Measurements from ENCODE around the gene CTRB2.
"Not testable (repeated sequence)": the region's sequence is repeated elsewhere in the genome, so short reads cannot be mapped to it uniquely, and the experiment has no call there.

DNA sequence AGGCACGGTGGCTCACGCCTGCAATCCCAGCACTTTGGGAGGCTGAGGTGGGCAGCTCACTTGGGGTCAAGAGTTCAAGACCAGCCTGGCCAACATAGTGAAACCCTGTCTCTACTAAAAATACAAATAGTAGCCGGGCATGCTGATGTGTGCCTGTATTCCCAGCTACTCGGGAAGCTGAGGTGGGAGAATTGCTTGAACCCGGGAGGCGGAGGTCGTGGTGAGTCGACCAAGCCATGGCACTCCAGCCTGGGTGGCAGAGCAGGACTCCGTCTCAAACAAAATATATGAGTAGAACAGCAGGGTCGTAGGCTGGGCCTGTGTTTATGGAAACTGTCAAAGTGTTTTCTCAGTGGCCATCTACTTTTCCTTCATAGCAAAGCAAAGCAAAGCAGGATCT, 4.3 kb upstream of the CTRB2 start:
- TF ChIP-seq, protein P1, sequence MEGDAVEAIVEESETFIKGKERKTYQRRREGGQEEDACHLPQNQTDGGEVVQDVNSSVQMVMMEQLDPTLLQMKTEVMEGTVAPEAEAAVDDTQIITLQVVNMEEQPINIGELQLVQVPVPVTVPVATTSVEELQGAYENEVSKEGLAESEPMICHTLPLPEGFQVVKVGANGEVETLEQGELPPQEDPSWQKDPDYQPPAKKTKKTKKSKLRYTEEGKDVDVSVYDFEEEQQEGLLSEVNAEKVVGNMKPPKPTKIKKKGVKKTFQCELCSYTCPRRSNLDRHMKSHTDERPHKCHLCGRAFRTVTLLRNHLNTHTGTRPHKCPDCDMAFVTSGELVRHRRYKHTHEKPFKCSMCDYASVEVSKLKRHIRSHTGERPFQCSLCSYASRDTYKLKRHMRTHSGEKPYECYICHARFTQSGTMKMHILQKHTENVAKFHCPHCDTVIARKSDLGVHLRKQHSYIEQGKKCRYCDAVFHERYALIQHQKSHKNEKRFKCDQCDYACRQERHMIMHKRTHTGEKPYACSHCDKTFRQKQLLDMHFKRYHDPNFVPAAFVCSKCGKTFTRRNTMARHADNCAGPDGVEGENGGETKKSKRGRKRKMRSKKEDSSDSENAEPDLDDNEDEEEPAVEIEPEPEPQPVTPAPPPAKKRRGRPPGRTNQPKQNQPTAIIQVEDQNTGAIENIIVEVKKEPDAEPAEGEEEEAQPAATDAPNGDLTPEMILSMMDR (IDR thresholded peaks at IDR 0.05; ENCODE audit: control extremely low read depth in 1 of 3, insufficient read depth in 1 of 3, low read depth in 1 of 3, low read length in 3 of 3): not testable (repeated sequence)
- TF ChIP-seq, protein P2, sequence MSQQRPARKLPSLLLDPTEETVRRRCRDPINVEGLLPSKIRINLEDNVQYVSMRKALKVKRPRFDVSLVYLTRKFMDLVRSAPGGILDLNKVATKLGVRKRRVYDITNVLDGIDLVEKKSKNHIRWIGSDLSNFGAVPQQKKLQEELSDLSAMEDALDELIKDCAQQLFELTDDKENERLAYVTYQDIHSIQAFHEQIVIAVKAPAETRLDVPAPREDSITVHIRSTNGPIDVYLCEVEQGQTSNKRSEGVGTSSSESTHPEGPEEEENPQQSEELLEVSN (IDR thresholded peaks at IDR 0.05): not testable (repeated sequence)
